Stimulated activated CD8-positive, alpha-beta memory T cell treated with anti-CD3 and anti-CD28 coated beads, Interleukin-4, amount 100 ng/mL, for 48 hours (primary cell): Measurements from ENCODE around the gene MYT1.

Experiments
- DNase-seq: peaks from one replicate; pipeline ENCODE4 v3.0.0-alpha.2; 2020

The MYT1 gene

DNA sequence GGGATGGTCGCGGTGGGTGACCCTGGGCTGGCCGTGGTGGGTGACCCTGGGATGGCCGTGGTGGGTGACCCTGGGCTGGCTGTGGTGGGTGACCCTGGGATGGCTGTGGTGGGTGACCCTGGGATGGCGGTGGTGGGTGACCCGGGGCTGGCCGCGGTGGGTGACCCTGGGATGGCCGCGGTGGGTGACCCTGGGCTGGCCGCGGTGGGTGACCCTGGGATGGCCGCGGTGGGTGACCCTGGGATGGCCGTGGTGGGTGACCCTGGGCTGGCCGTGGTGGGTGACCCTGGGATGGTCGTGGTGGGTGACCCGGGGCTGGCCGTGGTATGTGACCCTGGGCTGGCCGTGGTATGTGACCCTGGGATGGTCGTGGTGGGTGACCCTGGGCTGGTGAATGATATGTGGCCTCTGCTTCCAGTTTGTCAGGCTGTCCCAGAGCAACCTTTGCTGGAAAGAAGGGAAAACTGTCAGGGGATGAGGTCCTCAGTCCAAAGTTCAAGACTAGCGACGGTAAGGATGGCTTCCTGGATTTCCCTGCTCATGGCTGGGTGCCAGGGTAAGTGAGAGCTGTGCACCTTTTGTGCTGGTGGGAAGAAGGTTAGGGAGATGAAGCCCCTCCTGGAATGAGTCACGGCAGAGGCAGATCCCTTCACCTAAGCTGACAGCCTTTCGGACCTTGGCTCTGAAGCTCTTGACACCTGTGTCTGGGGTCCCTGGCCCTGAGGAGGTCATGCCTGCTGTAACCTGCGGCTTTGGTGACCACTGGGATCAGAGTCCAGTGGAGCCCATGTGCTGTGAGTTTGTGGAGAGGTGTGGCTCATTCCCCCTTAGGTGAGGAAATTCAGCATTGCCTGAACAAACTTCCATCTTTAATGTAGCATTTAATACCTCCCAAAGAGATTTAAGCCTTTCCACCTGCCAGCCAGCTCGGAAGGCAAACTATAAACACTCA is 72.2 kb downstream of the MYT1 start:
- no peak for DNase-seq

DNA sequence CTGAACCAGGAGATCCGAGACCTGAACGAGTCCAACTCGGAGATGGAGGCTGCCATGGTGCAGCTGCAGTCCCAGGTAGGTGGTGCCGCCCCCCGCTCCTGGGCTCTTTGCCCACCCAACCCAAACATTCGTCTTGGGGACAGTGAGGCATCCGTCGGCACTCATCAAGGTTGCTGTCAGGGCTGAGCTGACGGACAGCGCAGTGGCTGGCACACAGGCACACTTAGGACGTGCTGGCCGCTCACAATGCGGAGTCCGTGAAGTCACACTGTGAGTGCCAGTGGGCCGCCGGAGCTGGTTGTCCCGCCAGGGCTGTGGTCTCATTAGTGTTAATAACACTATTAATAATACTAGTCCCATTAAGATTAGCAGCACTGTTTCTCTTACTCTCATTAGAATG is 73.1 kb downstream of the MYT1 start:
- no peak for DNase-seq

DNA sequence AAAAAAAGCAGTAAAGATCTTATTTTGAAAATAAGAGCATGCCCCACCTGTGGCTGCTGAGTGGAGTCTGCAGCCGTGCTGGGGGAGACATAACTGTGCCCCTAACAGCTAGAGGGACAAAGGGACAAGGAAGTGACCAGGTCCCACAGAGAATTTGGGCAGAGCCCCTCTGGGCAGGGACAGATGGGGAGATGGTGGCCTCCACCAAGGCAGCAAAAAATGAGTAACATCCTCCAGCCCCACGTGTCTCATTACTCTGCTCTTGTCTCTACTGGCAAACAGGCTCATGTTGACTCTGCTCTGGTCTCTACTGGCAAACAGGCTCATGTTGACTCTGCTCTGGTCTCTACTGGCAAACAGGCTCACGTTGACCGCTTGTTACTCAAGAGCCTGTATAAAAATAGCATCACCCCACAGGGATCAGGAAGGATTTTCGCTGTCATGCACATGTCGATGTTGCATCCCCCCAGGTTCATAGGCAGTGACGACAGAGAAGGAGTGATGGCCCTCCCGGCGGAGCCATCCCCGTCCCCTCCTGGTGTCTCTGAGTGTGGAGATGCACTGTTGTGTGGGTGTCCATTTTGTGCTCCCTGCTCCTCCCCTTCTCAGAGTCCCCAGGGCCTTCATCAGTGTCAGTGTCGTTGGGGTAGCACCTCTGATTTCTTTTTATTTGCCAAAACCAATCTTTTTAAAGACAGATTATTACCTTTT is 74.0 kb downstream of the MYT1 start:
- DNase-seq: no peak

DNA sequence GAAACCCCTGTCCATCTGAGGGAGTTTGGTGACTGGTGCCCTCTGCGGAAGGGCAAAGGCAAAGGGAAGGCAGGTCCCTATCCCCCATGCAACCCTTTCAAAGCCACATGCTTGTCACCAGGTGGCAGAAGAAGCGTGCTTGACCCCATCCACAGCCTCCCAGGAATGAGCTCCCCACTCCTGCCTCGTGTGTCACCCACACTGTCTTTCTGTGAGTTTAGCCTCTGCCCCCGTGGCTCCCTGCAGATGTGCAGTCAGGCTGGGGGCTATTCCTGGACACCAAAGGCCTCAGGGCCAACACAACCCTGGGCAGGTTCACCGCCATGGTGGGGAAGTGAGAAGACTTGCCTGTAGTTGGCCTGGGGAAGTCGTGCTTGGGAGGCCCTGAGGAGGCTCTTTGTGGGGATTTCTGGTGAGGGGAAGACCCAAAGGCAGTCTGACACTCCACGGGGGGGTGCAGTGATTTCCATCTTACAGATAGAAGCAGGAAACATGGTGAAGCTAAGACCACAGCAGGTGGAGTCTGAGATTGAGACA is 74.7 kb downstream of the MYT1 start:
- DNase-seq: no peak

DNA sequence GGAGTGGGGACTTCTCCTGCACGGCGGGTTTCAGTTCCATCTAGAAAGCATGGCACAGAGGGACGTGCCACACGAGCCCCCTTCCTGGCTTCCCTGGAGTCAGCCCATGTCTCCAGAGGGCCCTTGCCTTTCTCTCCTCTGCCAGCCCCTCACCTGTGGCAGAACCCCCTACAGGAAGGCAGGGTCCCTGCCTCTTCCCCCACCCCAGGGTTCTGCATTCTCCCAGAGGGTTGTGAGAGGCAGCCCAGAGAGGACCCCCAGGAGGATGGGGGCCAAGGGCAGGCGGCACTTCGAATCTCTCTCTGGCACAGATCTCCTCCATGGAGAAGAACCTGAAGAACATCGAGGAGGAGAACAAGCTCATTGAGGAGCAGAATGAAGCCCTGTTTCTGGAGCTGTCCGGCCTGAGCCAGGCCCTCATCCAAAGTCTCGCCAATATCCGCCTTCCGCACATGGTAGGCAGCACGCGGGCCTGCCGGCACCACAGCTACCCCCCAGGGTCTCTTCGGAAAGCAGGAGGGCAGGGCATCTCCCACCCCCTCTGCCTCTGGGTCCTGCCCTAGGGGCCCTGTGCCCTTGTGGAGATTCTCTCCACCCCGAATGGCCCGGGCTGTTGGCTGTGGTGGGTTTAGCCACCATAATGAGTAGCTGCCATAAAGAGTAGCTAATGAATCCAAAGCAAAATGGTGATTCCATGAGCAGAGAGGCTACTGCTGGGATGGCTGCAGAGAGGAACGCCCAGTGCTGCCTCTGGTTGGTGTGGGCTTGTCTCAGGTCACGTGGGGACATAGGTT is 75.4 kb downstream of the MYT1 start:
- no peak for DNase-seq

DNA sequence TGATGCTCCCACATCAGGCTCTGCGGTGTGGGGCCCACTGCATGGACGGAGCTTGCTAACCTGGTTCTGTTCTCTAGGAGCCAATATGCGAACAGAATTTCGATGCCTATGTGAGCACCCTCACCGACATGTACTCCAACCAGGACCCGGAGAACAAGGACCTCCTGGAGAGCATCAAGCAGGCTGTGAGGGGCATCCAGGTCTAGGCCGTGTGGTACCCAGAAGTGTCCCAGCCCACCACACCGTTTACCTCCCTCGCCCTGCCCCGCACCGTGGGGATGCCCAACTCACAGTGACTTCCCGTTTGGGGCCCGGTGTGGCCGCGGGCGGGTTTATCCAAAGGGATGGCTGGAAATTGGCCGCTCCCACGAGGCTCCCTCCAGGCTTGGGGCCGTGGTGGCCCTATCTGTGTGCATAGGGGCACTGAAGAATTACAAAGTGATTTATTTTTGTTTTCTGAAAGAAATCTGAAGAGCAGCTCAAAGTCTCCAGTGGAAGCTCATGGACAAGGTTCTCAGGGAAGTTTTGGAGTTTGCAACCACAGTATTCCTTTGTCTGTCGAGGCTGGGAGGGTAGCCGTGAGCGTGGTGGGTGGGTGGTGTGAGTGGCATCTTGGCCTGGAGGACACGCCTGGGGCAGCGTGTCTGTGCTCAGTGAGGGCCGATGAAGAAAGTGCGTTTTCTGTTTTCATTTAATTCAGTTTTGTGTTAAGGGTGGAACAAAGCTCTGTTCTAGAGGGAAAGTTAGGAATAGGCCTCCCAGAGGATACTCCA is 76.2 kb downstream of the MYT1 start:
- no peak for DNase-seq

DNA sequence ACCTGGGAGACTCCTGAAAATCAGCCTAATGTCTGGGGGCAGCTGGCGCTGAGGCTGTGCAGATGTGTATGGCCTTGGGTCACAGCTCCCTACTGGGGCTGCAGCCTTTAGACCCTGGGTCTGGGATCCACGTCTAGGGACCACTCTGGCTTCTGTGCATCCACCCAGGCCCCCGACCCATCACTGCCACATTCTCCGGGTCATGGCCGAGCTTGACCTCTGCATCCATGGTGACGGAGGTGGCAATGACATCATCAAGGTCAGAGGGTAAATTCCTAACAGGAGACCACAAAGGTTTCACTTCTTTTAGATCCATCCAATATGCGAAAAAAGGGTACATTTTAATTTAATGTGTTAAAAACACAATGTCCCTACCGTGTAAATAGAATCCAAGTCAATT is 76.8 kb downstream of the MYT1 start:
- no peak for DNase-seq

DNA sequence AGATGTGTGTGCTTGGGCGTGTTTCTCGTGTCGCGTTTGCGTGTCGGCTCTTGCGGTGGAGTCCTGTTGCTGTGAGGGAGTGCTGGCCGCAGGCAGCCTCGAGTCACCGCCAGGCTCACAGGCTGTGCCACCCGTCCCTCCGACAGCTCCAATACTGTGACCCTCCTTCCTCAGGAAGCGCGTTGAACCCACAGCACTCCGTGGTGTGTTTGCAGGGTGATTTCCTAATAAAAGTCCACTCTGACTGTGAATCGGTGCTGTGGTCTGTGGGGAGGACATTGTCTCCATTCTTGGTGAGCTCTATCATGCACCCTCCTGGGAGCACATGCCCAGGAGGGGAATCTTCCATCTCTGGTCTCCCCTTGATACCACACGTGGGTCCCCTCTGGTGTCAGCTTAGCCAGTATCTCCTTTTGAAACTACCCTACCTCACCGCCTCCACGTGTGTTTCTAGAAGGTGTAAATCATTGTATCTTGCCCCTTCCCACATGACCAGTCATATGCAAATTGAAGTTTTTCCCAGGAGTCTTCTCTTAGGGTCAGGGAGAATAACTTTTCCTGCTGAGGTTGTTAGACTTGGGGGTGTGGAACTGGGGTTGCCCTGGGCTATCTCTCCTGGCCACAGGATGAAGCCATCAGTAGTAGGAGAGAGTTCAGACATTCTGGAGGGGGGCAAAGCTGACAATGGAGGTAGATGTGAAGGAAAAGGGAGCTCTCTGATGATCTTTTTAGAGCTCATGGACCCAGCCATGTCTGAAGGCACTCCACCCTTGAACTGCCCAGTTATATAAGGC is 77.9 kb downstream of the MYT1 start:
- no peak for DNase-seq

DNA sequence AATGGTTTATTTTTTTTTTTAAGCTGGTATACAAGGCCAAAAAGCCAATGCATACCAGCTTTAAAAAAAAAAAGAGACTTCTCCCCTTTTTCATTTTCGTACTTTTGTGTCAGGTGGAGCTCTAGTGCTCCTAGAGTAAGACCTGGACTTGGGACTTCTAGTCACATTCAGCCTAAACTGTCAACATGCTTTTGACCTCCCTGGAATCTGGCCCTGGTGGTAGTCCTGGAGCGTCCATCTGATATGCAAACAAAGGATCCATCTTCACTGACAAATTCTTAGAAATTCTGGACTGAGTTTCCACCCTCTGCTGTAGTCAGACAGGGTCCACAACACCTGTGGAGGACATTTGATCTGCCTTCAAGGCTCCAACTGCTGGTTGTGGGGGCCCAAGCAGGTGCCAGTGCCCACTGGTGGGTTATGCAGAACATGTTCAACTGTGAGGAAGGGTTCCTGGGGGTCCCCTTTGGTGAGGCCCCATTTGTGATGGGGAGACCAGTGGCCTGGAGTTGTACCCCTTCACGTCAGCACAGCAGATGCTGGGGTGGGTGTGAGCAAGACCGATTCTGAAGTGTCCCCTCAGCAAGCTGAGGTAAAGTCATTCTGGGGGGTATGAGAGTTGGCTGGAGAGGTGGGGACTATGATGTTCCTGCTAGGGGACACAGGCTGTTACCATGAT is 78.7 kb downstream of the MYT1 start:
- no peak for DNase-seq

DNA sequence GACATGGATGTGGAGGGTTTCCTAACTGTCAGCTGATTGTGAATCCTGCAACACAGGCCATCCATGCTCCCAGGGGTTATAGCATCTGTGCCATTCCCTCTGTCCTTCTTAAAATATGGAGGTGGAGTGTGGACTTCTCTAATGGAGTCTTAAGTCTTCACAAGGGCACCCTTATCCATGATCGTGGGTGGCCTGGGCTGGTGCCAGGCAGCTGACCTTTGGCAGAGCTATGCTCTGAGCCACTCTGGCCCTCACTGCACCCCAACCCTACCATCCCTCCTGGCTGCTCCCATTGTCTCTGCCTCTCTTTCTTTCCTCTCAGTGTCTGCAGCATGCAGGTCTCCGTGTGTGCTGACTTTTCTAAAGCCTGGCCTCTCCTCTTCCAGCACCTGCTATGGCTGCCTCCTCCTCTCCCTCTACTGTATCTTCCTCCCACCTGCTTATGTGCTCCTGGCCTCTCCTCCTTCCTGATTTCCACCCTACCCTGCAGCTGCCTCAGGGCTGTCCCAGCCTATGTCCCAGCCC is 80.1 kb downstream of the MYT1 start:
- DNase-seq: no peak

DNA sequence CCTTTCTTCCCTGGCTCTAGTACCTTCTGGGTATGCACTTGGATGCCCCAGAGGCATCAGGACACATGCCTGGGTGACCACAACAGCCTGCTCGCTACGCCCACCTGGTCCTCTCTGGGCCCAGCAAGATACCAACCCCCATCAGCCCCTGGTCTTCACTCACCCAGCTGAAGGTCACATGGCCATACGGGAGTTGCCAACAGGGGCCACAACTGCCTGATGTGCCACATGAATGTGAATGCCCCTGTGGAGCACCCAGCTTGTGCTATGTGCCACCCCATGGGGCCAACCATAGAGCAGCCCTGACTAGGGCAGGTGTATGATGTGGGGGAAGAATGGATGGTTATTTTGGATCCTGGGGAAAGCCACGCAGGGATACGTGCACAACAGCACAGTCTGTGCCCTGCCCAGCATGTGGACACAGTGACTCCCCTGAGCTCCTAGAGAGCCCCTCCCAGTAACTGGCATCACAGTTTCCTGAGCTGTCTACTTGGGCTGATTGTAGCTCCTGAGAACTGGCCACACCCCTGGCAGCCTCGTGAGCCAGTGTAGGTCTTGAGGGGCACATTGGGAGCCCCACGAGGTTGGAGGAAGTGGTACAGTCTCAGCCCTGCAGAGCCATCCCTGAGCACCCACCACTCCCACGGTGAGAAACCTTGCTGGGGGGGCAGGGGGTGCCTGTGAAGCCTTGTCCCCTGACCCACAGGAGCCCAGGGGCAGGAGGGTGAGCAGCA is 80.8 kb downstream of the MYT1 start:
- no peak for DNase-seq

DNA sequence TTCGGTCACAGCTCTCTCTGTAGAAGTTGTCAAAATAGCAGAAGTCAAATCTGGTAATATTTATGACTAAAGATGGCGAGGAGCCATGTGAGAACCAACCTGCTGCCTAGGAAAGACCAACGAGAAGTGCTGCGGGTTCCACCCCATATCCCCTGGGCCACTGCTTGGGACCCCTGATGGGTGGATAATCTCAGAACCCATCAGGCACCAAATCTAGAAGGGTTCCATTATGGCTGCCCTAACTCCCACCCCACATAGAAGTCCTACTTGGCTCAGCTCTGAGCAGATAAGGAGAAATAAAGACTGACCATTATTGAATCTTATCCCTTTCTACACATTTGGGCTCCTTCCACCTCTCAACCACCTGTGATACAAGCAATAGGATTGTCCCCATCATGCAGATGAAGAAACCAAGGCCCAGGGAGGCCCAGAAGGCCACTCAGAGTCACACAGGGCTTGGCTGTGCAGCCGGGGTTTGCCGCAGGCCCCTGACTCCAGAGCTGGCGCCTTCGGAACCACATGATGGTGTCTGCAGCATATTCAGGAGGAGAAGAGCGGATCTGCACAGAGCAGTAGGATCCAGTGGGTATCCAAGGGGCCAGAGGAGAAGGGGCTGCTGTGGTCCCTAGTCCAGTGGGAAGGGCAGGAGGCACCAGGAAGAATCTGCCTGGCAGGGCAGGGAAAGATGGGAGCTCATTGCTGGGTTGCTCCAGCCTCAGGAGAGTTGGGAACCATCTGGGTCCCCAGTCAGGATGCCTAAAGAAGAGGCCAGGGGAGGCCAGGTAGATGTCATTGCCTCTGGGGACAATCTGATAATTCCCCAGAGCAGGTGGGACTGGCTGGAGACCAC is 81.7 kb downstream of the MYT1 start:
- no peak for DNase-seq

DNA sequence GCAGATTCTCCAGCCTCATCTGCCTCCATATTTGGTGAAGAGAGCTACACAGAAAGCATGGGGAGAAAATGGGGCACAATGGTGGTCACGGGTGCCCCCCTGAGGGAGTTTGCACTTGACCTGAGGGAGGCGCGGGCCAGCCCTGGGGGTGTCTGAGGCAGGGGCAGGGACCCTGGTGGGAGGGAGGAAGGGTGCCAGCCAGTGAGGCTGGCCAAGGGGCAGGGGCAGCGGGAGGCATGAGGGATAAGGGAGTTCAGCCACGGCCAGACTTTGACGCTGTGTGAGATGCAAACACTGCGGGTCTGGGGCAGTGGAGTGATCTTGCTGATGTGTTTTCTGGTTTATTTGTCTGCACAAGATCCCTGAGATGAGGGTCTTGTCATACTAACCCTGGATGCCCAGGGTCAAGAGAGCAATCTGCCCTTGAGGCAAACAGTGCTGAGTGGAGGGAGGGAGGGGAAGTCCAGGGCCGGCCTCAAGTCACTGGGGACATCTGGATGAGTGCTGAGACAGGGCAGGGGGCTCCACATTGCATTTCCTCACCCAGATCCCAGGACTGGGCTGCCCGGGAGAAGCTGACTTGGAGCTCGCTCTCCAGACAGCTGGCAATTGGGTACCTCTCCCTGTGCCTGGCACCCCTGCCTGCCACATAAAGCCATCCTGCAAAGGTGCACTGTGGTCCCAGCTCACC is 82.5 kb downstream of the MYT1 start:
- no peak for DNase-seq

DNA sequence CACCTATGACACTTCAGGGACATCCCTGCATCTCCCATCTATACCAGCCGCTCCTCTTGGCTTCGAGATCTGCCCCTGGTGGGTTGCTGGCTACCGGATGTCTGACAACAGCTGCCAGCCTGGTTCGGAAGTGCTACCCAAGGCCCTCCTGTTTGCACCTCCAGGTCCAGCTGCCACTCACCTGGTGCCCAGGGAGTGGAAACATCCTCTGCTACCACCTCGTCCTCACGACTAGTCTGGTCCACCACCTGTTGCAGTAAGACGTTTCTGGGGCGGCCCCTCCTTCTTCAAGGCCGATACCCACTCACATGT is 83.0 kb downstream of the MYT1 start:
- no peak for DNase-seq

DNA sequence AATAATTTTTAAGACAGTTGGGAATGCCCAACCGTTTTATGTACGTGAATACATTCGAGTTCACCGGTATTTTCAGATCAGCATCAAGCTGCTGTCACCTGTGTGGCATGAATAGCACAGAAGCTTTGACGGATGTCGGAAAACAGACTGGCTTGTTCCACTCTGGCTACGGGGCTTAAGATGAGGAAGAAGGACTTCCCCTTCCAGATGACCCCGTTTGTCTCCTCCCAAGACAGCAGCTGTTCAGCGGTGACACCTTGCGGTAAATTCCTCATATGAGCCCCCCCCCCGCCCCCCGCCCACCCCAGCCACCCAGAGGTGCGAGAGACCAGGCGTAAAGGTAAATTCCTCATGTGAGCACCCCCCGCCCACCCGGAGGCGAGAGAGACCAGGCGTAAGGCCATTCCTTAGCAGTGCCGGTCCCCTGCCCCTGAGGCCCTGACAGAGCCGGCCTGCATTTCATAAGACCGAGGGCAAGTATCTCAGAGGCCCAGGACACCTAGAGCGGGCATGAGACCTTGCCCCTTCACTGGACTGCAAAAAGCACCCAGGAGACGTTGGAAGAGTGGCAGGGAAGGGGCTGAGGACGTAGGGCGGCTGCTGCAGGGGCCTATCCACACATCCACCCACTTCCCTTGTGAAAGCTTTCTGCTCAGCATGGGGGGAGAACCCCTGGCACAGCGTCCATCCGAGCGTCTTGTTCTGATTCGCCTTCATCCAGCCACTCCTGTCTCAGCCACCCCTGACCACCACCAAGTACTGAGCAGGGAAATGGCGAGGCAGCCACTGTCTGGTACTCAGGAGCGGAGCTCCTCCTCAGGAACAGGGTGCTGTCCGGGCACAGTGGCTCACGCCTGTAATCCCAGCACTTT is 84.0 kb downstream of the MYT1 start:
- DNase-seq: no peak

DNA sequence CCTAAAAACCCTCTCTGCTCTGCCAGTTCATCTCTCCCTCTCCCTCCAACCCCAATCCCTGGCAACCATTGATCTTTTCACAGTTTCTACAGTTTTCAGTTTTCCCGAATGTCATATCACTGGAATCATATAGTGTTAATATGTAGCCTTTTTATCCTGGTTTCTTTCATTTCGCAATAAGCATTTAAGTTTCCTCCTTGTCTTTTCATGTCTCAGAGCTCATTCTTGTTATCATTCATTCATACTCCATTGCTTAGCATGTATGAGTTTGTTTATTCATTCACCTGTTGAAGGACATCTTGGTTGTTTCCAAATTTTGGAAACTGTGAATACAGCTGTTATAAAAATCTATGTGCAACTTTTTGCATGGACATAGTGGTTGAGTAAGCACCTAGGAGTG is 85.8 kb downstream of the MYT1 start:
- DNase-seq: no peak

DNA sequence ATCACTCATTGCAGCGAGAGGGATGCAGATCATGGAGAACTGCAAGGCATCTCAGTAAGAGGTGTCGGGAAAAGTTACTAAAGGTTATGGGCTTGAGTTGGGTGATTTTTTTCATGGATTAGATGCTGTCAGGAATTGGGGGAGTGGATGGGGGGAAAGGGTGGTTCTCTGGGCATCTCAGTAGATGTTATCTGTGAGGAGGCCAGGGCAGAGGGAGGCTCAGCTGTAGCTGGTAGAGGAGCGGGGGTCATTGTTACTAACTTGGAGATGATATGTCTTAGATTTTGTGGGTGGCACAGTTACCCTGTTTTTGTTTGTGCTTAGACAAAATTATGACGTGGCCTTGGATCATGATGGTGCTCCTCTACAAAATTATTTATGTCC is 88.7 kb downstream of the MYT1 start:
- no peak for DNase-seq

DNA sequence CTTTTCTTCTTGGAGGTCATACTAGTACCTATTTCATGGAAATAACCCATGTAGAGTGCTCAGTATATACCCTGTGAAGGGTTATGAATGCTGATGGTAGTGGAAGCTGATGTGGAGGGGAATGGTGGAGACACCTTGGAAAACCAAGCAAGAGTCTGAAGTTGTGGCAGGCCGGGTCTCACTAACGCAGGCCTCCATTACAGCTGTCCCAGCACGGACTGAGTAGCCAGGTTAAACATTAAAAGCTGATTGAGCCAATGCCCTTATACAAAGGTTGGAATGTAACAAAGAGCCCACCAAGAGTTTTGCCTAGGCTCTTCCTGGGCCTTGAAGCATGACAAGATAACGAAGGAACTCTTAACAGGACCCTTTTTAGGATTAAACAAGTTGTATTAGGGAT is 89.2 kb downstream of the MYT1 start:
- no peak for DNase-seq
